ENCODE data around the gene IFNL2.
"Not testable (repeated sequence)": the region's sequence is repeated elsewhere in the genome, so short reads cannot be mapped to it uniquely, and the experiment has no call there.

The IFNL2 gene

GRCh38 chr19:39243741-39244140, 24.5 kb upstream of the IFNL2 start:
- H3K27ac ChIP-seq (ENCODE audit: low read depth, low read length); H3K36me3 ChIP-seq (ENCODE audit: control insufficient read depth, insufficient read depth, low read length); H3K9ac ChIP-seq (ENCODE audit: low read length); H3K4me3 ChIP-seq (ENCODE audit: low read depth, low read length); H3K9me3 ChIP-seq (ENCODE audit: control insufficient read depth, insufficient read depth, low read depth, low read length); H3K4me1 ChIP-seq (ENCODE audit: control insufficient read depth, insufficient read depth, low read length): not testable (repeated sequence)
- peaks cover 47% of the 10 kb centered on the region for H3K27me3 ChIP-seq (ENCODE audit: control insufficient read depth, insufficient read depth, low read length)

DNA sequence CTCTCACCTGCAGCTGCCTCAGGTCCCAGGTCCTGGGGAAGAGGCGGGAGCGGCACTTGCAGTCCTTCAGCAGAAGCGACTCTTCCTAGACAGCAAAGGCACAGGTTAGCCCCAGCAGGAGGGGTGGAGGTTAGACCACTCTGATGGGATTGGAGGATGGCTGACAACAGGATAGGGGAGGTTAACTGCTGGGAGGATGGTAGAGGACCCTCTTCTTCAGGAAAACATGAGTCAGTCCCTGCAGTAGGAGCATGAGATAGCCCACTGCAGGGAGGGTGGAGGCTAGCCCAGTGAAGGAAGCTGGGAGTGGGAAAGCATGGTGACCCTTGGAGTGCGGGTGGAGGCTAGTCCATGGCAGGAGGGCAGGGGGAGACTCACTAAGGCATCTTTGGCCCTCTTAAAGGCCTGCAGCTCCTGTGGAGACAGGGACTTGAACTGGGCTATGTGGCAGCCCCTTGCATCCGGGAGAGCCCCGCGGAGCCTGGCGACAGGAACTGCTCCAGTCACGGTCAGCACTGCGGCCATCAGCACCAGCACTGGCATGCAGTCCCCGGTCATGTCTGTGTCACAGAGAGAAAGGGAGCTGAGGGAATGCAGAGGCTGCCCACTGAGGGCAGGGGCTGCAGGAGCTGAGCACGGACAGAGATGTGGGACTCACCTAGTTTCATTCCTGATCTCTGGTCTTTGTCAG, 23.6 kb upstream of the IFNL2 start, which contains the start of gene IFNL3:
IFNL3 (minus strand) TSS at position 597 of the 691 bp plus-strand sequence; CDS start at position 558, 39 bp downstream.
- H3K27ac ChIP-seq (ENCODE audit: low read depth, low read length); H3K4me1 ChIP-seq (ENCODE audit: control insufficient read depth, insufficient read depth, low read length); H3K36me3 ChIP-seq (ENCODE audit: control insufficient read depth, insufficient read depth, low read length); H3K4me3 ChIP-seq (ENCODE audit: low read depth, low read length); H3K9me3 ChIP-seq (ENCODE audit: control insufficient read depth, insufficient read depth, low read depth, low read length); H3K9ac ChIP-seq (ENCODE audit: low read length): not testable (repeated sequence)
- H3K27me3 ChIP-seq (ENCODE audit: control insufficient read depth, insufficient read depth, low read length) = peaks cover 47% of the 10 kb centered on the region

GRCh38 chr19:39245166-39245565, 23.0 kb upstream of the IFNL2 start:
- peaks cover 48% of the 10 kb centered on the region for H3K27me3 ChIP-seq (ENCODE audit: control insufficient read depth, insufficient read depth, low read length)
- not testable (repeated sequence) for H3K9ac ChIP-seq (ENCODE audit: low read length); H3K9me3 ChIP-seq (ENCODE audit: control insufficient read depth, insufficient read depth, low read depth, low read length); H3K36me3 ChIP-seq (ENCODE audit: control insufficient read depth, insufficient read depth, low read length); H3K4me3 ChIP-seq (ENCODE audit: low read depth, low read length); H3K27ac ChIP-seq (ENCODE audit: low read depth, low read length); H3K4me1 ChIP-seq (ENCODE audit: control insufficient read depth, insufficient read depth, low read length)

GRCh38 chr19:39246951-39247669, 21.1 kb upstream of the IFNL2 start:
- Histone ChIP-seq H3K27me3 (ENCODE audit: control insufficient read depth, insufficient read depth, low read length) (peaks cover 63% of the 10 kb centered on the region), H3K4me1 (ENCODE audit: control insufficient read depth, insufficient read depth, low read length) (peaks cover 6% of the 10 kb centered on the region), H3K9ac (ENCODE audit: low read length) (no peak overlapping the region), H3K27ac (ENCODE audit: low read depth, low read length) (no peak overlapping the region), H3K9me3 (ENCODE audit: control insufficient read depth, insufficient read depth, low read depth, low read length) (no peaks in the 10 kb centered on the region), H3K36me3 (ENCODE audit: control insufficient read depth, insufficient read depth, low read length) (no peaks in the 10 kb centered on the region), H3K4me3 (ENCODE audit: low read depth, low read length) (peak overlapping the region; percentile 53)

GRCh38 chr19:39247701-39248664, 20.2 kb upstream of the IFNL2 start:
- Histone ChIP-seq H3K27me3 (ENCODE audit: control insufficient read depth, insufficient read depth, low read length) (peaks cover 69% of the 10 kb centered on the region), H3K9me3 (ENCODE audit: control insufficient read depth, insufficient read depth, low read depth, low read length) (no peaks in the 10 kb centered on the region), H3K4me1 (ENCODE audit: control insufficient read depth, insufficient read depth, low read length) (peaks cover 6% of the 10 kb centered on the region), H3K27ac (ENCODE audit: low read depth, low read length) (no peak overlapping the region), H3K36me3 (ENCODE audit: control insufficient read depth, insufficient read depth, low read length) (no peaks in the 10 kb centered on the region), H3K4me3 (ENCODE audit: low read depth, low read length) (peak overlapping the region; percentile 53), H3K9ac (ENCODE audit: low read length) (no peak overlapping the region)

DNA sequence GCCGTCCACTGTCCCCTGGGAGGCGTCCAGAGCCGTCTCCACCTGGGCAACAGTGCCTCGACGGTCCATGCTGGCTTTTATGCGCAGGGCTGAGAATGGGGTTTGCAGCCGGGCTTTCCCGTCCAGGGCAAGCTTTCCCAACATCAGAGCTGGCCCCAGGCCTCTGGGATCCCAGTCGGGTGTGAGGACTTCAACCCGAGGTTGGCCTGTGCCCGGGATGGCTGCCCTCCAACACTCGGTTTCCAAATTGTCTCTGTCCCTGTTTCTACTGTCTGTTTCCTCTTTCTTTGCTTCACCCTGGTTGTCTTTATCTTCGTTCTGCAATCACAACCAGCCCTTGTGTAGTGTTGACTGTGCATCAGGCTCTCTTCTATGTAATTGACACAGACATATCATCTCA, 19.4 kb upstream of the IFNL2 start, which contains the start of gene IFNL4:
IFNL4 (minus strand) TSS at position 51 of the 400 bp plus-strand sequence.
- Histone ChIP-seq H3K9me3 (ENCODE audit: control insufficient read depth, insufficient read depth, low read depth, low read length) (no peaks in the 10 kb centered on the region), H3K27ac (ENCODE audit: low read depth, low read length) (no peak within 1 kb of the TSS), H3K27me3 (ENCODE audit: control insufficient read depth, insufficient read depth, low read length) (peaks cover 74% of the 10 kb centered on the region), H3K9ac (ENCODE audit: low read length) (no peak within 1 kb of the TSS), H3K4me3 (ENCODE audit: low read depth, low read length) (peak within 1 kb of the TSS; percentile 53), H3K4me1 (ENCODE audit: control insufficient read depth, insufficient read depth, low read length) (peaks cover 6% of the 10 kb centered on the region), H3K36me3 (ENCODE audit: control insufficient read depth, insufficient read depth, low read length) (no peaks in the 10 kb centered on the region)

DNA sequence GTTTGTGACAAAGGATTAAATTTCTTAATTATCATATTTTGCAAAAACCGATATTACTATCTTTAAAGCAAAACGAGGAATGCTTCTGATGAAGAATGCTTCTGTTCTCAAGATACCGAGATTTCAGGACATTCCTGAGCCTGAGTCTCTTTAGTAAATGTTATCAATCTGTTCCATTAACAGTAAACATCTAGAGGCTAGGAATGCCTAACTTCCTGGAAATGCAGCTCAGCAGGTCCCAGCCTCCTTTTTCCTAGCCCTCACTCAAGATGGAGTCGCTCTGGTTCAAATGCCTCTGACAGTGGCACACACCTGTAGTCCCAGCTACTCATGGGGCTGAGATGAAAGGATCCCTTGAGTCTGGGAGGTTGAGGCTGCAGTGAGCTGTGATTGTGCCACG, 17.1 kb upstream of the IFNL2 start:
- no peaks in the 10 kb centered on the region for H3K9me3 ChIP-seq (ENCODE audit: control insufficient read depth, insufficient read depth, low read depth, low read length)
- H3K36me3 ChIP-seq (ENCODE audit: control insufficient read depth, insufficient read depth, low read length) = no peaks in the 10 kb centered on the region

GRCh38 chr19:39251846-39252245, 16.4 kb upstream of the IFNL2 start:
- H3K9ac ChIP-seq (ENCODE audit: low read length) = no peak overlapping the region

More for the DNA sequence above, 17.1 kb upstream of the IFNL2 start:
- Histone ChIP-seq H3K9ac (ENCODE audit: low read length) (no peak overlapping the region), H3K4me1 (ENCODE audit: control insufficient read depth, insufficient read depth, low read length) (peaks cover 6% of the 10 kb centered on the region), H3K27me3 (ENCODE audit: control insufficient read depth, insufficient read depth, low read length) (peaks cover 76% of the 10 kb centered on the region), H3K27ac (ENCODE audit: low read depth, low read length) (no peak overlapping the region), H3K4me3 (ENCODE audit: low read depth, low read length) (no peak overlapping the region)

DNA sequence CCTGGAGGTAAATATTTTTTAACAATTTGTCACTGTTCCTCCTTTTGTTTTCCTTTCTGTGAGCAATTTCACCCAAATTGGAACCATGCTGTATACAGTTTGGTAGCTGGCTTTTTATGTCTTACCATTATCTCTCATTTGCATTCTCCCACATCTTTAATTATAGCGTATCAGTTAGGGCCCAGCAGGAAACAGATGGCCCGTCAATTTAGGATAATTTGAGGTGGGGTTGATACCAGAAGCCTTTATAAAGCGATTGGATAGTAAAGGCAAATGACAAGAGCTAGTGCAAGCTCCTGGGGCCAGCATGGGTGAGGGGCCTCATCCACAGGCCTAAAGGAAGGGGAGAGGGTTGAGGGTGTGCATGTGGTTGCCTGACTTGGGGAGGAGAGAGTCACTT, 15.7 kb upstream of the IFNL2 start:
- H3K9me3 ChIP-seq (ENCODE audit: control insufficient read depth, insufficient read depth, low read depth, low read length) = no peaks in the 10 kb centered on the region
- H3K27me3 ChIP-seq (ENCODE audit: control insufficient read depth, insufficient read depth, low read length) = peaks cover 75% of the 10 kb centered on the region
- no peak overlapping the region for H3K4me3 ChIP-seq (ENCODE audit: low read depth, low read length)
- H3K27ac ChIP-seq (ENCODE audit: low read depth, low read length) = no peak overlapping the region
- H3K4me1 ChIP-seq (ENCODE audit: control insufficient read depth, insufficient read depth, low read length) = peaks cover 6% of the 10 kb centered on the region; the same call in 1 of the 2 replicates
- H3K36me3 ChIP-seq (ENCODE audit: control insufficient read depth, insufficient read depth, low read length) = no peaks in the 10 kb centered on the region
- no peak overlapping the region for H3K9ac ChIP-seq (ENCODE audit: low read length)

More at GRCh38 chr19:39251846-39252245, 16.4 kb upstream of the IFNL2 start:
- Histone ChIP-seq H3K9me3 (ENCODE audit: control insufficient read depth, insufficient read depth, low read depth, low read length) (no peaks in the 10 kb centered on the region), H3K36me3 (ENCODE audit: control insufficient read depth, insufficient read depth, low read length) (no peaks in the 10 kb centered on the region), H3K4me3 (ENCODE audit: low read depth, low read length) (no peak overlapping the region), H3K4me1 (ENCODE audit: control insufficient read depth, insufficient read depth, low read length) (peaks cover 6% of the 10 kb centered on the region), H3K27me3 (ENCODE audit: control insufficient read depth, insufficient read depth, low read length) (peaks cover 82% of the 10 kb centered on the region), H3K27ac (ENCODE audit: low read depth, low read length) (no peak overlapping the region)

DNA sequence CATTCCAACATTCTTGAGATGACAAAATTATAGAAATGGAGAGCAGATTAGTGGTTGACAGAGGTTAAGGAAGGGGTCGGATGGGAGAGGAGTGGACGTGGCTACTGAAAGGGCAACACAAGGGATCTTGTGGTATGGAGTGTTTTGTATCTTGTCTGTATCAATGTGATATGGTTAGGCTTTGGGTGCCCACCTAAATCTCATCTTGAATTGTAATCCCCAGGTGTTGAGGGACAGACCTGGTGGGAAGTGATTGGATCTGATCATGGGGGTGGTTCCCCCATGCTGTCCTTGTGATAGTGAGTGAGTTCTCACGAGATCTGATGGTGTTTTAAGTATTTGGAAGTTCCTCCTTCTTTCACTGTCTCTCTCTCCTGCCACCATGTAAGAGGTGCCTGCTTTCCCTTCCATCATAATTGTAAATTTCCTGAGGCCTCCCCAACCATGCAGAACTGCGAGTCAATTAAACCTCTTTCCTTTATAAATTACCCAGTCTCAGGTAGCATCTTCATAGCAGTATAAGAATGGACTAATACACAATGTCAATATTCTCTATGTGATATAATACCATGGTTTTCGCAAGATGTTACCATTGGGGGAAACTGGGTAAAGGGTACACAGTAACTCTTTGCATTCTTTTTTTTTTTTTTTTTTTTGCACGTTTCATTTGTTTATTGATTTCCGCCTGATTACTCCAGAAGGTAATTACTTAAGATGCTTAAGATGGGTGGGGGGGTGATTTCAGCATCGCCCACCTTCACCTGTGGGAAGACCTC, 14.6 kb upstream of the IFNL2 start:
- Histone ChIP-seq H3K36me3 (ENCODE audit: control insufficient read depth, insufficient read depth, low read length) (no peaks in the 10 kb centered on the region), H3K9ac (ENCODE audit: low read length) (no peak overlapping the region), H3K4me3 (ENCODE audit: low read depth, low read length) (no peak overlapping the region), H3K27me3 (ENCODE audit: control insufficient read depth, insufficient read depth, low read length) (peaks cover 64% of the 10 kb centered on the region), H3K4me1 (ENCODE audit: control insufficient read depth, insufficient read depth, low read length) (no peaks in the 10 kb centered on the region), H3K27ac (ENCODE audit: low read depth, low read length) (no peak overlapping the region), H3K9me3 (ENCODE audit: control insufficient read depth, insufficient read depth, low read depth, low read length) (no peaks in the 10 kb centered on the region)

All from HUES6 (cell line).